ENCODE measurements around the gene IL17D. TPM values are rescaled to one million over a fixed set of nuclear protein-coding genes. Genes with fewer than 3 reads are reported as not detected.

Gene IL17D
- under 1 TPM; 0.08 to 0.19 TPM for total RNA-seq
- under 1 TPM; 0.05 to 0.19 TPM for polyA plus RNA-seq

GRCh38 chr13:20702915-20703779, at the start of gene IL17D:
Gene IL17D, plus strand, starts transcription at chr13:20703699. Its CDS starts 303 bp downstream, at chr13:20704002.
- H3K27ac ChIP-seq (ENCODE audit: low read depth in 1 of 2, low read length in 2 of 2): no peak within 1 kb of the TSS
- no peaks in the 10 kb centered on the region for H3K9me3 ChIP-seq (ENCODE audit: control insufficient read depth in 4 of 4, low read length in 3 of 4)
- H3K4me1 ChIP-seq (ENCODE audit: control insufficient read depth in 4 of 4, insufficient read depth in 4 of 4, low read length in 3 of 4): peaks cover 4 to 13% (median 10%) of the 10 kb centered on the region in 4 donors
- peak within 1 kb of the TSS; percentile 23 to 74 (median 62) for H3K4me3 ChIP-seq (ENCODE audit: low read depth in 1 of 3, low read length in 3 of 3)
- no peak for TF ChIP-seq NR2F2 (IDR thresholded peaks at IDR 0.05)
- no peak for TF ChIP-seq HNF4A (conservative IDR thresholded peaks at IDR 0.05)
- TF ChIP-seq, protein P1, sequence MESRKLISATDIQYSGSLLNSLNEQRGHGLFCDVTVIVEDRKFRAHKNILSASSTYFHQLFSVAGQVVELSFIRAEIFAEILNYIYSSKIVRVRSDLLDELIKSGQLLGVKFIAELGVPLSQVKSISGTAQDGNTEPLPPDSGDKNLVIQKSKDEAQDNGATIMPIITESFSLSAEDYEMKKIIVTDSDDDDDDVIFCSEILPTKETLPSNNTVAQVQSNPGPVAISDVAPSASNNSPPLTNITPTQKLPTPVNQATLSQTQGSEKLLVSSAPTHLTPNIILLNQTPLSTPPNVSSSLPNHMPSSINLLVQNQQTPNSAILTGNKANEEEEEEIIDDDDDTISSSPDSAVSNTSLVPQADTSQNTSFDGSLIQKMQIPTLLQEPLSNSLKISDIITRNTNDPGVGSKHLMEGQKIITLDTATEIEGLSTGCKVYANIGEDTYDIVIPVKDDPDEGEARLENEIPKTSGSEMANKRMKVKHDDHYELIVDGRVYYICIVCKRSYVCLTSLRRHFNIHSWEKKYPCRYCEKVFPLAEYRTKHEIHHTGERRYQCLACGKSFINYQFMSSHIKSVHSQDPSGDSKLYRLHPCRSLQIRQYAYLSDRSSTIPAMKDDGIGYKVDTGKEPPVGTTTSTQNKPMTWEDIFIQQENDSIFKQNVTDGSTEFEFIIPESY (IDR thresholded peaks at IDR 0.05): no peak
- TF ChIP-seq RXRA (IDR thresholded peaks at IDR 0.05): no peak
- TF ChIP-seq TAF1 (conservative IDR thresholded peaks at IDR 0.05): no peak
- no peak for TF ChIP-seq YY1 (IDR thresholded peaks at IDR 0.05)
- TF ChIP-seq GABPA (IDR thresholded peaks at IDR 0.05 in 1 of 2, conservative IDR thresholded peaks at IDR 0.05 in 1 of 2): no peak
- TF ChIP-seq FOXA2 (IDR thresholded peaks at IDR 0.05): no peak
- TF ChIP-seq SP1 (IDR thresholded peaks at IDR 0.05): no peak
- H3K27me3 ChIP-seq (ENCODE audit: control insufficient read depth in 4 of 4, insufficient read depth in 4 of 4, low read length in 3 of 4): peaks cover 0 to 10% (median 0%) of the 10 kb centered on the region in 4 donors
- no peak within 1 kb of the TSS for H3K9ac ChIP-seq (ENCODE audit: low read depth in 1 of 2, low read length in 2 of 2)
- peak; percentile 38 for DNase-seq (ENCODE audit: low spot score)
- no peaks in the 10 kb centered on the region for H3K36me3 ChIP-seq (ENCODE audit: control insufficient read depth in 4 of 4, insufficient read depth in 3 of 4, low read depth in 1 of 4, low read length in 3 of 4)
- 2% methylated on average over 94 of the region's 94 CpGs for WGBS

GRCh38 chr13:20654156-20654555, 49.3 kb upstream of the IL17D start:
- WGBS: 98% methylated on average over 1 of the region's 1 CpG
- DNase-seq (ENCODE audit: low spot score): no peak
- no peak overlapping the region for H3K4me3 ChIP-seq (ENCODE audit: low read depth in 1 of 3, low read length in 3 of 3)

More at GRCh38 chr13:20654156-20654555, 49.3 kb upstream of the IL17D start:
- Histone ChIP-seq H3K9me3 (ENCODE audit: control insufficient read depth in 4 of 4, low read length in 3 of 4) (no peaks in the 10 kb centered on the region), H3K9ac (ENCODE audit: low read depth in 1 of 2, low read length in 2 of 2) (no peak overlapping the region), H3K27me3 (ENCODE audit: control insufficient read depth in 4 of 4, insufficient read depth in 4 of 4, low read length in 3 of 4) (no peaks in the 10 kb centered on the region), H3K27ac (ENCODE audit: low read depth in 1 of 2, low read length in 2 of 2) (no peak overlapping the region), H3K4me1 (ENCODE audit: control insufficient read depth in 4 of 4, insufficient read depth in 4 of 4, low read length in 3 of 4) (no peaks in the 10 kb centered on the region), H3K36me3 (ENCODE audit: control insufficient read depth in 4 of 4, insufficient read depth in 3 of 4, low read depth in 1 of 4, low read length in 3 of 4) (peaks cover 0 to 5% (median 2%) of the 10 kb centered on the region in 4 donors)
- no peak for TF ChIP-seq FOXA1 (IDR thresholded peaks at IDR 0.05)
- TF ChIP-seq REST (IDR thresholded peaks at IDR 0.05): no peak
- TF ChIP-seq GABPA (IDR thresholded peaks at IDR 0.05 in 1 of 2, conservative IDR thresholded peaks at IDR 0.05 in 1 of 2): no peak
- TF ChIP-seq HNF4A (conservative IDR thresholded peaks at IDR 0.05): no peak
- no peak for TF ChIP-seq HNF4G (IDR thresholded peaks at IDR 0.05)
- TF ChIP-seq, protein P1 (IDR thresholded peaks at IDR 0.05): no peak
- no peak for TF ChIP-seq NR2F2 (IDR thresholded peaks at IDR 0.05)
- TF ChIP-seq JUND (IDR thresholded peaks at IDR 0.05): no peak

Measured in liver (tissue), 9 donors.